OCI-LY7 (cell line): ENCODE data around the gene ABCC8. TPM values are rescaled to one million over a fixed set of nuclear protein-coding genes. Genes with fewer than 3 reads are reported as not detected.

ENCODE experiments used
- BruUV-seq: library from RNA; stranded (reverse); fragments of 400-500 nt; replicated peaks from 2 replicates; lab custom pipeline; 2021; lab: Mats Ljungman, UMichigan
- CTCF ChIA-PET: fragments of 300-600 bp; sonication (Branson Sonifier 250); formaldehyde crosslinking; loops from one replicate; lab custom pipeline; 2022; ENCODE audit warnings: antibody characterized with exemption; ENCODE audit not compliant: unreplicated experiment; lab: Charles Lee
- POLR2A ChIA-PET: fragments of 300-600 bp; sonication (Branson Sonifier 250); formaldehyde crosslinking; loops from one replicate; lab custom pipeline; 2022; ENCODE audit warnings: antibody characterized with exemption; lab: Charles Lee
- DNase-seq: peaks from one replicate; pipeline ENCODE4 v3.0.0-alpha.2; 2015; ENCODE audit warnings: low spot score
- H2AFZ ChIP-seq: fragments of 200-600 bp; sonication (generic), shearing (Covaris generic); 2 replicates; pipeline ENCODE4 v1.6.1; 2014; ENCODE audit warnings: mild to moderate bottlenecking, antibody characterized with exemption, low read length, moderate library complexity
- H3K27ac ChIP-seq: fragments of 200-600 bp; sonication (generic); 2 replicates; pipeline ENCODE4 v1.5.1; 2014; ENCODE audit warnings: mixed run types, low read depth, mild to moderate bottlenecking, moderate library complexity, low read length, inconsistent platforms; ENCODE audit not compliant: poor library complexity, severe bottlenecking
- H3K36me3 ChIP-seq: fragments of 200-600 bp; sonication (generic); 2 replicates; pipeline ENCODE4 v1.6.1; 2014; ENCODE audit warnings: mild to moderate bottlenecking, antibody characterized with exemption, low read length, moderate library complexity, mixed read lengths; ENCODE audit not compliant: insufficient read depth
- H3K4me1 ChIP-seq: fragments of 200-600 bp; sonication (generic); 2 replicates; pipeline ENCODE4 v1.5.1; 2014; ENCODE audit warnings: mild to moderate bottlenecking, low read length; ENCODE audit not compliant: insufficient read depth, poor library complexity, severe bottlenecking
- H3K4me2 ChIP-seq: fragments of 200-600 bp; sonication (generic); 2 replicates; pipeline ENCODE4 v1.6.1; 2014; ENCODE audit warnings: mild to moderate bottlenecking, low read length
- H3K4me3 ChIP-seq: fragments of 200-600 bp; sonication (generic); 2 replicates; pipeline ENCODE4 v1.5.1; 2014; ENCODE audit warnings: mild to moderate bottlenecking, low read depth, low read length; ENCODE audit not compliant: poor library complexity, severe bottlenecking
- H3K79me2 ChIP-seq: fragments of 200-600 bp; sonication (generic); 2 replicates; pipeline ENCODE4 v1.6.1; 2016; ENCODE audit warnings: low read depth, mild to moderate bottlenecking, low read length, moderate library complexity, mixed read lengths; ENCODE audit not compliant: insufficient read depth
- H3K9me2 ChIP-seq: fragments of 200-600 bp; sonication (generic); 2 replicates; pipeline ENCODE4 v1.6.1; 2016; ENCODE audit warnings: mild to moderate bottlenecking, low read length, mixed read lengths; ENCODE audit not compliant: insufficient read depth
- H3K9me3 ChIP-seq: fragments of 200-600 bp; sonication (generic); 2 replicates; pipeline ENCODE4 v1.6.1; 2014; ENCODE audit warnings: mild to moderate bottlenecking, mixed run types, low read length, mixed read lengths
- H4K20me1 ChIP-seq: fragments of 200-600 bp; sonication (generic); 2 replicates; pipeline ENCODE4 v1.6.1; 2014; ENCODE audit warnings: mild to moderate bottlenecking, antibody characterized with exemption, low read length, moderate library complexity, mixed read lengths; ENCODE audit not compliant: insufficient read depth
- CTCF ChIP-seq: fragments of 200-600 bp; sonication (generic); conservative IDR thresholded peaks from 2 replicates; pipeline ENCODE4 v1.5.1; 2014; ENCODE audit warnings: mild to moderate bottlenecking, antibody characterized with exemption, low read length, moderate library complexity, mixed read lengths
- EZH2phosphoT487 ChIP-seq: fragments of 200-600 bp; sonication (generic); IDR thresholded peaks from 2 replicates; pipeline ENCODE4 v1.6.1; 2018; ENCODE audit warnings: low read depth, borderline replicate concordance, mild to moderate bottlenecking, mixed run types, antibody characterized with exemption, low read length, moderate library complexity, mixed read lengths
- intact Hi-C: fragments of 100-400 bp; cut with micrococcal nuclease; formaldehyde crosslinking; loops from one replicate; pipeline ENCODE4 v1.10.0; 2022; ENCODE audit not compliant: unreplicated experiment
- total RNA-seq, 2 experiments: library from RNA; depleted of rRNA in 1 of 2; stranded (reverse); fragments of >200 nt in 1 of 2; shearing (Covaris generic) in 1 of 2; gene quantifications; 2 replicates each; pipeline ENCODE4 v1.2.3, GENCODE V29; 2014 to 2022

The ABCC8 gene
- total RNA-seq, 2 experiments from 2014 or later, result not detected

GRCh38 chr11:17379383-17380180, 97.1 kb downstream of the ABCC8 start:
- H2AFZ ChIP-seq, result no peak overlapping the region
- no peak for TF ChIP-seq CTCF
- intact Hi-C loops, result no loop called here
- H3K79me2 ChIP-seq, result no peaks in the 10 kb centered on the region
- no TSS peak for BruUV-seq
- no peak overlapping the region for H3K27ac ChIP-seq
- peaks cover 8% of the 10 kb centered on the region; the same call in 1 of the 2 replicates for H3K9me3 ChIP-seq
- peaks cover 45% of the 10 kb centered on the region for H3K36me3 ChIP-seq
- H3K4me2 ChIP-seq, result no peak overlapping the region
- H3K9me2 ChIP-seq, result no peaks in the 10 kb centered on the region
- ChIA-PET CTCF (no interaction called here), POLR2A (interaction anchor here (0.8 kb wide), 1 partner anchor 25 kb away, joined by 3 read pairs; no protein-coding TSS in a partner anchor)
- no peak overlapping the region for H3K4me3 ChIP-seq
- no peaks in the 10 kb centered on the region for H4K20me1 ChIP-seq
- no peaks in the 10 kb centered on the region for H3K4me1 ChIP-seq
- no peak for DNase-seq

DNA sequence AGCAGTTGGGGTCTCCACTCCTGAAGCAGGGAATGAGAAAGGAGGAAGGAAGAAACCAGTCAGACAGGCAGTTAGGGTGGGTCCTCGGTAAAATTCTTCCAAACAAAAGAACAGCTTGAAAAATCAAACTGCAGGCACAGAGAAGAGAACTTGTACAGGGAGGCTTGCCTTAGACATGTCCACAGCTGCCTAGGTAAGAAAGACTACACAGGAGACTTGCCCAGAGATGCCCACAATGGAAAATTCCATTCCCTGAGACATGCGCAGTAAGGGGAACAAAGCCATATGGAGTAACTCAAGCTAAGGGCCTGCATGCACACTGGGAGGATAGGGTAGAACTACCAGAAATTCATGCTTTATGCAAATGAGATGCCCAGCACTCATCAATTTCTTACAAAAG, 98.0 kb downstream of the ABCC8 start:
- Histone ChIP-seq H4K20me1 (no peaks in the 10 kb centered on the region), H3K4me1 (no peaks in the 10 kb centered on the region), H3K9me2 (no peaks in the 10 kb centered on the region), H3K4me3 (no peak overlapping the region), H3K79me2 (no peaks in the 10 kb centered on the region), H2AFZ (no peak overlapping the region), H3K9me3 (peaks cover 8% of the 10 kb centered on the region; the same call in 1 of the 2 replicates), H3K36me3 (peaks cover 55% of the 10 kb centered on the region), H3K4me2 (no peak overlapping the region), H3K27ac (no peak overlapping the region)
- intact Hi-C loops, result no loop called here
- ChIA-PET CTCF (no interaction called here), POLR2A (no interaction called here)
- DNase-seq, result no peak
- no peak for TF ChIP-seq CTCF
- no peak for TF ChIP-seq EZH2phosphoT487
- no TSS peak for BruUV-seq

GRCh38 chr11:17376493-17376892, 100.2 kb downstream of the ABCC8 start:
- CTCF ChIA-PET, result no interaction called here
- POLR2A ChIA-PET, result interaction anchor here (1.1 kb wide), 1 partner anchor 87 kb away, joined by 4 read pairs; no protein-coding TSS in a partner anchor
- no peak overlapping the region for H3K27ac ChIP-seq

More at GRCh38 chr11:17376493-17376892, 100.2 kb downstream of the ABCC8 start:
- H3K36me3 ChIP-seq, result peaks cover 76% of the 10 kb centered on the region
- no peak overlapping the region for H2AFZ ChIP-seq
- no peaks in the 10 kb centered on the region for H3K9me2 ChIP-seq
- peaks cover 20% of the 10 kb centered on the region; the same call in 1 of the 2 replicates for H3K9me3 ChIP-seq
- H3K4me3 ChIP-seq, result no peak overlapping the region
- TF ChIP-seq EZH2phosphoT487 (no peak), CTCF (no peak)
- H4K20me1 ChIP-seq, result no peaks in the 10 kb centered on the region
- no peaks in the 10 kb centered on the region for H3K79me2 ChIP-seq
- intact Hi-C loops, result no loop called here
- no TSS peak for BruUV-seq
- H3K4me2 ChIP-seq, result no peak overlapping the region
- no peaks in the 10 kb centered on the region for H3K4me1 ChIP-seq
- no peak for DNase-seq
